ENCODE results near the gene KLHL25.
"Not testable (repeated sequence)": the region's sequence is repeated elsewhere in the genome, so short reads cannot be mapped to it uniquely, and the experiment has no call there.

Gene KLHL25

DNA sequence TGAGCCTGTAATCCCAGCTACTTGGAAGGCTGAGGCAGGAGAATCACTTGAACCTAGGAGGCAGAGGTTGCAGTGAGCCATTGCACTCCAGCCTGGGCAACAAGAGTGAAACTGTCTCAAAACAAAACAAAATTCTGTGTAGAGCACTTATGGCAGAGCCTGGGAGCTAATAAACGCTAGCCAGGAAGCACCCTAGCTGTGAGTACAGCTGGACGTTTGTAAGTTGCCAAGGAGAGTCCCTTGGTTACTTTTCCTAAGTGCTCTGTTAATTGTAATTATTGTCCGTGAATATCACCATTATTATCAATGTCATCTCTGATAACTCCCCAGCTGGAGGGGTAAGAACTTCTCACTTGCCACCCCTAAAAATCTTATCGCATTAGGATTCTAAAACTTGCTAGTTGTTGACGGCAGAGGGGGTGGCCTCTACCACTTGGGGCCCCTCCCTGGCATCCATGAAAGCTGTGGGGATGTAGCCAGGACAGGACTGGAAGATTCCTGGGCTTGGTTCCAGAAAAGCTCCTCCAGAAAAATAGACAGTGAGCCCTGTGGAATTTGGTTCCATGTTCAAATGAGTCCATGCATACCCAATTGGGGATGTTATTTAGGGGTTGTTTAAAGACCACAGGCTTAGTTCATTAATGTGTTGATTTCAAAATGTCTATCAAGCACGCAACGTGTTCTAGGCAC is 9.9 kb upstream of the KLHL25 start:
- no peak for DNase-seq

DNA sequence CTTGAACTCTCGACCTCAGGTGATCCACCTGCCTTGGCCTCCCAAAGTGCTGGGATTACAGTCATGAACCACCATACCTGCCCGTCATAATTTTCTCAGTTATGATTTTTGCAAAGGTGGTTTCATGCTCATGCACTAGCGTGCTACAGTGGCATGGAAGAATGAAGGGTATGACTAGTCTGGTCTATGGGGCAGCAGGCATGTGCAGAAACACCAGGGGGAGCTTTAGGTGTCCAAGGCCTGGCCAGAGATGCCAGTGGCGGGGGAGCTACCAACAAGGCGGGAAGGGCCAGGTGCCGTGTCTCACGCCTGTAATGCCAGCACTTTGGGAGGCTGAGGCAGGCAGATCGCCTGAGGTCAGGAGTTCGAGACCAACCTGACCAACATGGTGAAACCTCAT is 7.9 kb upstream of the KLHL25 start:
- not testable (repeated sequence) for DNase-seq

DNA sequence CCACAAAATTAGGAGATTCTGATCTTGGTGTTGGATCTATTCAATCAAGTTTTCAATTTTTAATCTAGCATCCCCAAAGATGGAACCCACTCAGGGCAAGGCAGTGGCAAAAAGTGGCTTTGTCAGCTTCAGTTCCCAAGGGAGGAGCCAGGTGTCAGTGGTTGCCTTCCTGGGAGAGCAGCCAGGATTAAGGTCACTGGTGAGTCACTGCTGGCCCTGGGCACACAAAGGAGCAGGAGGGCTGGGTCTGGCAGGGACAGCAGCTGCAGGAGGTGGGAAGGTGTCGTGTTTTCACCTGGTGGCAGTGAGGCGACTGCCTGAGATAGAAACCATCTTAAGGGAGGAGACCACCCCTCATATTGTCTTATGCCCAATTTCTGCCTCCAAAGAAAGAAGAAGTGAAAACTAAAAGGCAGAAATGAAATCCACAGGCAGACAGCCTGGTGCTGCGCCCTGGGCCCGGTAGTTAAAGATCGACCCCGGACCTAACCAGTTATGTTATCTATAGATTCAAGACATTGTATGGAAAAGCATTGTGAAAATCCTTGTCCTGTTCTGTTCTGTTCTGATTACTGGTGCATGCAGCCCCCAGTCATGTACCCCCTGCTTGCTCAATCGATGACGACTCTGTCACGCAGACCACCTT is 5.9 kb upstream of the KLHL25 start:
- DNase-seq, result peak; percentile 57

DNA sequence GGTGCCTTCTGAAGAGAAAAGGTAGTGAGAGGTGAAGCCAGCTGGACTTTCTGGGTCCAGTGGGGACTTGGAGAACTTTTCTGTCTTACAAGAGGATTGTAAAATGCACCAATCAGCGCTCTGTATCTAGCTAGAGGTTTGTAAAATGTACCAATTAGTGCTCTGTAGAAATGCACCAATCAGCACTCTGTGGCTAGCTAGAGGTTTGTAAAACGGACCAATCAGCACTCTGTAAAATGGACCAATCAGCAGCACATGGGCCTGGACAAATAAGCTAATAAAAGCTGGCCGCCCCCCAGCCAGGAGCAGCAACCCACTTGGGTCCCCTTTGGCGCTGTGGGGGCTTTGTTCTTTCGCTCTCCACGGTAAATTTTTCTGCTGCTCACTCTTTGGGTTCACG is 1.6 kb upstream of the KLHL25 start:
- not testable (repeated sequence) for DNase-seq

DNA sequence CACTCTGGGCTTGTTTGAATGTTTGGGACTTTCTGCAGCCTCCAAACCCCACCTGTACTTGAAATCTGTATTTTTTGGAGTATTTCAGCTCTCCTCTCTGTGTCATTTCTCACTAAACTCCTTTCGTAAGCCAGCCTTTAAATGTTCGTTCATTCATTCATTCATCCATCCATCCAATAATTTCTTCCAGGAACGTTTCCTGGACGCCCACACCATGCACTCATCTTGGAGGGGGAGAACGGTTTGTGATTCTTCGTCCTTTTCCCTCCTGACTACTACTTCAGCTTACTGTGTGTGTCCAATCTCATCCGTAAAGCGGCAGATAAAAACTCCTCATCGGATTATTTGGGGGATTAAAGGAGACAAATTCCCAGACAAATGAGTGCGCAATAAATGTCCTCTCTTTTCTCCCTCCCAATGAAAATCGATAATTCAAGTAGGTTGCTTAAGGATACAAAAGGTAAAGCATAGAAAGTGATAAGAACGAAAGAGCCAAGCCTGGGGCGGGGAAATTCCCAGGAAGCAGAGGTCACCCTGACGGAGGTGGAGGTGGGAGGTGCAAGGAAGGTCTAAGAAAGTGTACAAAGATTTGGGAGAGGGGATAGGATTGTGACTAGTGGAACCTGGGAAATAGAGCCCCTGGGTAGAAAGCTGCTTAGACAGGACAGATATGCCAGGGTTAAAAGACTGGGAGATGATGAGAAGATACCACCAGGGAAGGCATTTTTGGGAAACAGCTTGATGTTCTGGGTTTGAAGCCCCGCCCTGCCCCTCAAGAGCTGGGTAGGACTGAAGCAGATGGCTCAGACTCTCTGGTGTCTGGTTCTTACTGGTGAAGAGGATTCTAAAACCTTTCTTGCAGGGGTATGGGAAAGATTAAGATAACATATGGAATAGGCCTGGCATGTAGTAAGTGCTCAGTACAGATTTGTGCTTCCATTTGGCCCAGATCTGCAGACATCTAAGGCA is 896 bp upstream of the KLHL25 start:
- DNase-seq, result no peak

DNA sequence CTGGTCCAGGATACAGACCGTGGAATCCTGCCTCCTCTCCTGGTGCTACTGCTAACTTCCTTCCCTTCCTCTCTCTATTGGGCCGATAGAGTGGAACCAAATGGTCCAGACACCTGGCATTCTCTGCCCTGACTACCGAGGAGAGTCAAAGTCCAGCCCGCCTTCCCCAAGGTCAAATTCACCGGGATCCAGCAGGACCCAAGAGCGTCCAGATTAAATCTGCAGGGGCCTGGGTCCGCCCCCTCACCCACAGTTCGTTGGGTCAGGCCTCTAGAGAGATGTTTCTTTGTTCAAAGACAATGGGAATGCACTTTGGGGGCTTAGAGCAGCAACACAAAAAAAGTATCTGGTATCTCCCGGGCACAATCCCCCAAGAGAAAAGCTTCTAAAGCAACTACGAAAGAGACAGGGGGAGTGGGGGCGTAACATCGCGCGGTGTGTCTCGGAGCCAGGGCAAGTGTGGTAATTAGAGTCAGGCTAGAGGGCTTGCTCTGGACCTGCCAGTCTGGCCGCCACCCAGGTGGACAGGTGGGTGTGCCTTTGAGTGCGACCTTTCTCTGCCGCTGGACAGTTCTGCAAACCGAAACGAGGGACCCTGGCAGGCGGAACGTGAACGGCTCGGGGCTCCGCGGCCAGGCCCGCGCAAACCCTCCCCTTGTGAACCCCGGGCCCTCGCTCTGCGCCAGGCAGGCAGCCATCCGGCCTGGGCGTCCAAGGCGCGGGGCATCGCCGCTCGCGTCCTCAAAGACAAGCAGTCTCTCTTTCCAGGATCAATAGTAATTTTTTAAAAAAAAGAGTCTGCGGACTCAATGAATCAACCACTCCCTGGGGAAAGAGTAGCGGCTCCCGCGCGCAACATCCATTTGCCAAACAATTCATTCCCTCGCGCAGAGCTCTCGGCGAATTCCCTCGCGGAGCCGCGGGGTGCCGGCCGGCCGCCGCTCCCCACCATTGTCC is 806 bp downstream of the KLHL25 start:
- DNase-seq, result no peak

DNA sequence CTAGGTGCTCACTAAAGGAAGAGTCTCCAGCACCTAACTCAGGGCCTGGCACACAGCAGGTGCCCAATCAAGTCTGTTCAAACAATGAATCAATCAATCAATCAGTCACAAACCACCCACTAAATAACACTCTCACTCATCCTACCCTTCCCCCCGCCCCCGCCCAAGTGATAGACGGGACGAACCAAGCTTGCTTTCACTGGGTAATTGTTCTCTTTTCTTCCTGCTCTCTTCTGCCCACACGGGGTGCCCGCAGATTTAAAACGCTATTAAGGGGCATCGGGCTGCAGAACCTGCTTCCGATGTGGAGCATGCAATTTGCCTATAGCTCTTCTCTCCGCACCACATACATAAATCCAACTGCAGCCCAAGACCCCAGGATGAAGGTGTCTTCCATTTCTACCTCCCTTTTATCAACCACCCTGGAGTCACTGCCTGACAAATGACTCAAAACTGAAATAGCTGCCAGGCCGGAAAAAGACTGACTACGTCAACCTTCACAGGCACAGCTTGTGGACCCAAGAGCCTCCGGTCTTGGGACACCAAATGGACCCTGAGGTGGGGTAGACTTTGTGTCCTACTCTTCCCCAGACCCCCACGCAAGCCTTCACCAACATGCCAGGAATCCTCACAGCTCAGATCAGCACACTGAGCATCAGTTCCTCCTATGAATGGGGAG is 1.7 kb downstream of the KLHL25 start:
- no peak for DNase-seq

DNA sequence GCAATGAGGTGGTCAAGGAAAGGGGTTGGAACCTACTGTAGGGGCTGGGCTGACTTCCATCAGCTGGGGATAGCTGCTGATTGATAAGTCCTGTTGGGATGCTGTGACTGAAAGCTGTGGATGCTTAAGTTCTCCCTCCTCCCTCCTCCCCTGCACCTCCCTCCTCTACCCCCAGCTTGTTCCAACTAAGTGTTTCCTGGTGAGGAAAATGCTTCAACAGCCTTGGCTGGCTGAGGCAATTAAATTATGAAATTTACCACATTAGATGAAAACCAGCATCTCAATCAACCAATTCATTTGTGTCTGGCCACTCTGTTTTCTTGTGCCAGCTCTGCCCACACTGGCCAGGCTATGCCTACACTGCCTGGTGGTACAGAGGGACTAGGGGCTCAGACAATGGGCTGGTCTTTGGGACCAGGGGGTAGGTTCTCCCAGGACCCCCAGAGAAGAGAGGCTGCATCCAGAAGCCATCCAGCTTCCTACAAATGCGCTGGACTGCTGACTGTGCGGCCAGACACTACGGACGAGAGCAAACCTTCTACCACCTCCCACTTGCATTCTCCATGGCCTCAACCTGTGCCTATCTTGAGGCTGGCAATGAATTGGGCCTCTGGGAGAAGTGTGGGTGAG is 2.5 kb downstream of the KLHL25 start:
- no peak for DNase-seq

DNA sequence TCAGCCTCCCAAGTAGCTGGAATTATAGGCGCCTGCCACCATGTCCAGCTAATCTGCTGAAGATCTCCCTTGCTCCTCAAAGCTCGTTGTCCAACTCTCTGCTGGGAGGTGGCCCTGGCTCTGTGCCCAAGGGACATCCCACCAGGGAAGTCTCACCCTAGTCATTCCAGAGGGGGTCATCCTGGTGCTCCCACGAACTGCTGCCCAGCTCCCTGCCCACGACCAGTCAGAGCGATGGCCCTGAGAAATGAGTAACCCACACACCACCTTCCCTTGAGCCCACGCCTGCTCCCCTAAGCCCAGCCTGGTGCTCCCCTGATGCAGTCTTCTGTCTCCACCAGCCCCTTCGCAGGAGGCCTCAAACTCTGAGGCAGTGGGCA is 5.2 kb downstream of the KLHL25 start:
- DNase-seq, result no peak

DNA sequence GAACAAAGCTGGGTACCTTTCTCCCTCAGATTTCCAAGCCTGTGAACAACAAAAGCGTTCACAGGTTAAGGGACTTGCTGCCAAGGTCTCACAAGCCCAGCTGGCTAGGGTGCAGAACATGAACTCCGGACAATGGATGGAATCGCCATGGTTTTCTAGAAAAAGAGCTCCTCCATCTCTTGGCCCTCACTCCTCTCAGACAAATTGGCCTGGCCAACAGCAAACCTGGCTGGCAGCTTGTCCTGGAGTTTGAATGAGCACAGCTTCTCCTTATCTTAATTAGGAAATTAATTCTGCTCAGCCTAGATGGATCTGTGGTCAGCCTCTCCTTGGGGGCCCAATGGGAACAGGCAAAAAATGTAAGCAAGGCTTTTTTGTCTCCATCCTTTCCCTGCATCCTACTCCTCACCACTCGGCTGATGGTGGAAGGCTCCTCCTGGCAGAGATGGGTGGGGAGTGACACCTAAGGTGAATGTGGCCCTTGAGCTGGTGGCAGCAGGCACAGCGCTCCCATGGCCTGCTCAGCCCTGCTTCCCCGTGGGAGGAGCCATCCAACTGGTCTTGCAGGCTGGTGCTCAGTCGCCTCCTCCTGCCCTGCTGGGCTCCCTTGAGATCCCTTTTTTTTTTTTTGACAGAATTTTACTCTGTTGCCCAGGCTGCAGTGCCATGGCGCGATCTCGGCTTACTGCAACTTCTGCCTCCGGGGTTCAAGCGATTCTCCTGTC is 5.8 kb downstream of the KLHL25 start:
- no peak for DNase-seq

DNA sequence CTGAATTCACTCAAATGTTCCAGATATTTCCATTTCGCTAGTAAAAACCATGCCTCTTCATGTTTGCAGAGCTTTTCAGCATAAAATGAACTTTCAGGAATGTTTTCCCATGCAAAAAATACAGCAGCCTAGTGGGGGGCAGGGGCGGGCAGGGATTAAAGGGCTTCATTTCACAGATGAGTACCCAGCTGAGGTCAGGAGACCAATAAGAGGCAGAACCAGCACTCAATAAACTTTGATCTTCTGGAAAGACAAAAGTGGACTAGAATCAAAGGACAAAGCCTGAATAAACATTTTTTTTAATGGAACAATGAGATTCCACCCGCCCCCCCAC is 8.0 kb downstream of the KLHL25 start:
- no peak for DNase-seq

DNA sequence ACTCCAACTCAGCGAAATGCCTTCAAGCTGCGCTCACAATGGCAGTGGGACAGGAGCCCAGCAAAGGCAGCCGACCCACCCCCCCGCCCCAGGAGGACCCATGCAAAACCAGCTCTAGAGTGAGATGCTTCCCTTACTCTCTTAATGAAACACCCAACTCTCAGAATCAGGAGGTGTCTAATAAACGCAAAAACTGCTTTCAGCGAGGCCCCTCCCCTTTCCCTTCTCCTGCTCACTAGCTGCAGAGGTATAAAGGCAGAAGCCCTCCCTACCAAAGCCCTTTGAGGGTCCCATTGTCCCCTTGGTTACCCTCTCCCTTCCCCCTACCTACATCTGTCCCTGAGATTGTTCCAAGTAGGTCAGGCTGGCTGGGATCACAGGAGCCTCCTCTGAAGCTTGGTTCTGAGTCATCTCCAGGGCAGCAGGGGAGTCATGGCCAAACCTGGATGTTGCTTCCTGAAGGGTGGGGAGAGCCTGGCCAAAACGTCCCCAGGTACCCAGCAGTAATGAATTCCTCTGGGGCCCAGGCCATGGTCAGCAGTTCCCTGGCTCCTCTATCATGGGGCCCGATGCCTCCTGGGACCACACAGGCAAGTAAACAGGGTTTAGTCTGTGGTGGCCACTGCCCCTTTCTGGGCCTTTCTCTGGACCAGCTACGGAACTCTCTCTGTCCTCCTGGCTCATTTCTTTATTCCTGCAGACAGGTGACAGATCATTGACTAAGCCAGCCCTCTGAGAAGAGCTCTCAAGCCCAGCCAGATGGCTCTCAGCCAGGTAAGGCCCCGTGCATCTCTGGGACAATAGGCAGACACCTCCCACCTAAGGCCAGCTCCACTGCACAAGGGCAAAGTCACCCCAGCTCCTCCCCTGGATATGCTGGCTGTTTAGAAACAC is 8.6 kb downstream of the KLHL25 start:
- peak; percentile 78 for DNase-seq

DNA sequence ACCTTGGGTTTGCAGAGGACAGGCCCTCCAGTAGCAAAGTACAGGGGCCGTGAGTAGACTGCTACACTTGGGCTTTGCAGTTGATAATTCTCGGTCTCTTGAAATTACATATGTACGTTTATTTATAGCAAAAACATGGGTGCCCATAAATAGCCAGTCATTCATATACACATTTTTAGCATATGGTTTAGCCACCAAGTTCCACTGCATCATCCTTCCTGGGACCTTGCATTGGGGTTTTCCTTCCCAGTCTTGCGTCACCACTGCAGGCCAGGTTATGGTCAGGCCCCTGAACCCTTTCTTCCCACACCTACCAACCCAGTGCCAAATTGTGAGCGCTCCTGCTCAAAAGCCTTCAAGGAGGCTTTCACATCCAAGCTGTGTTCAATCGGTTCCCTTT is 12.7 kb downstream of the KLHL25 start:
- DNase-seq, result no peak

DNA sequence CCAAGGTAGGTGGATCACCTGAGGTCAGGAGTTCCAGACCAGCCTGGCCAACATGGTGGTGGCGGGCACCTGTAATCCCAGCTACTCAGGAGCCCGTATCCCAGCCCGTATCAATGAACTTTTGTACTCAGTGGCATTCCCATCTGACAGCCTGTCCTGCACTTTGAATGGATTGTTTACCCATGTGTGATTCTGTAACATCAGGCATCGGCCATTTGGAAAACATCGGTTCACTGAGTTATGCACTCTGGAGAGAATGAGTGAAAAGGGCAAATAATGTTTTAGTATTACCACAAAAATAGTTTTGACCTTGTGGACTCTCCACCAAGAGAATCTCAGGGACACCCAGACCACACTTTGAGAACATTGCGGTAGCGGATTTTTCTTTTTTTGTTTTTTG is 13.6 kb downstream of the KLHL25 start:
- DNase-seq, result no peak

DNA sequence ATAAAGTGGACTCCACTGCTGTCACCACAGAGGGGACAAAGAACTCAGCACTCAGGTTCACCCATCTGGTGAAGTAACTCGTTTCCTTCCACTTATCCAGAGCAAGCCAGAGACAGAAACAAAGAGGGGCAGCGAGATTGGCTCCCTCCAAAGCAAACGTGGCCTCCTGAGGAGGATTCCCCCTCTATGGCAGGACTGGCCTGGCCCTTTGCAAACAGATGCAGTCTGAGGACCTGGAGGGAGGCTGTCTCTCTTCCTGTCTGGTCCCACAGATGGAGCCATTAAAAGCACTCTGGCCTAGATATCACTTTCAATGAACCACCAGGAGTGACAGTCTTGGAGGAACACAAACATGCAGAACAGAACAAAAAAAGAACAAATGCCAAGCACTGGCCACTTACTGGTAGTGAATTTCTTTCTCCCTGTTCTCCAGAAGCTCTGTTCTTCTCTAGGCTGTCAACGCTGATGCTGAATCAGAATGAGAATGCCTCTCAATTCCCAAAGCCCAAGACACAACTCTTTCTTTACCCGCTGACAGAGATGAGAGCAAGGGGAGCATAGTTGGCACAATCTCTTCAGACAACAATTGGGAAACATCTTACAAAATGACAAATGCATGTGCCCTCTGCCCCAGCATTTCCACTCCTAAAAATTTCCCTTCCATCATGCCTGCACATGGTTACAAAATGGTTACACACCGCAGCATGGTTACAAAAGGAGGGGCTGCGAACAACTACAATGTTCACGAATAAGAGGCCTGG is 14.3 kb downstream of the KLHL25 start:
- no peak for DNase-seq

DNA sequence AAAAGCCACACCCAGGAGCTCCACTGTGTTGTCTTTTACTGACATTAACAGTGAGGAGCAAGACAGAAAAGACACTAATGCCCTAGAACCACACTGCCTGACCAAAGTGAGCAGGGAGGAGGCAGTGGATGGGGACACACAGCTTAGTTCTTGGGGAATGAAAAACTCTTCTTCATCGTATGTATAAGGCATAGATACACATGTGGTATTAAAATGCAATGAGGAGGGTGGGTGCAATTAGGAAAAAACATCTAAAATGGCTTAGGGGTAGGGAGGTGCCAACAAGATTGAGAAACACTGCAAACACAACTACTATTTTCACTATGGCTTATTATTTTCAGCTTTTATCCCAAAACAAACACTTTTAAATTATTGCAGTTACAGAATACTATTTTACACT is 15.5 kb downstream of the KLHL25 start:
- no peak for DNase-seq

DNA sequence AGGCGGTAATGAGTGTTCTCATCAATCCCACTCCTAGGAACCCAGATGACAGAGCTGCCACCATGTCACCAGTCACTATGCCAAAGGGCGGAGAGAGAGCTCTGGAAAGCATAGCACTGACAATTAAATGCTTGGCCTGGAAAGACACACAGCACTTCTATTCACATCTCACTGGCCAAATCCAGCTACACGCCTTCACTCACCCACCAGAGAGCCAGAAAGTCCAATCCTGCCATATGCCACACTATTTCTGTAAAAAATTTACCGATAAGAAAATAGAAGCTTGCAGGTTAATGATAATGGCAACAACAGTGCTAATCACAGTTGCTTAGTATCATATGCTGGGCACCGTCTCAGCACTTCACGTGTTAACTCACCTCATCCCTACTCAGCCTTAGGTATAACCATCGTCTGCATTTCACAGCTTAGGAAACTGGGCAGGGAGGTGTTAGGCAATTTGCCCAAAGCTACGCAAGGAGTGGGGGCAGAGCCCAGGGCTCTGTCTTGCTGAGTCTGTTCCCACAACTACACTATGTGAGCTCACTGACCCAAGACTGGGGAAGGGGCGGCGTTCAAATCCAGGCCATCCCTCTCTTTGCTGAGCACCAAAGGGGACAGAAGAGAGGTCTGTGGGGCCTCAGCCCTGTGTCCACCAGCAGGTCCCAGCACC is 16.5 kb downstream of the KLHL25 start:
- no peak for DNase-seq

Data from NCI-H1105 treated with DMSO at 0.1 percent for 48 hours (cell line).